Measurements from ENCODE around the gene IQCN. TPM values are rescaled to one million over a fixed set of nuclear protein-coding genes. Genes with fewer than 3 reads are reported as not detected.
A peak's percentile ranks its signal among the peaks of the same experiment; 100 is the strongest.

Gene IQCN
- total and polyA plus RNA-seq, 10 donors: 1.4 to 17.1 (median 8.5) TPM

- DNase-seq: peak; percentile 94
- Histone ChIP-seq H3K9me3 (no peaks in the 10 kb centered on the region), H3K4me1 (peaks cover 61 to 96% (median 73%) of the 10 kb centered on the region in 6 donors), H3K36me3 (peaks cover 0 to 36% (median 13%) of the 10 kb centered on the region in 6 donors), H3K4me3 (peak overlapping the region; percentile 1 to 68 (median 33)), H3K27ac (peak overlapping the region; percentile 93 to 99 (median 98)), H3K27me3 (replicated peaks in 1 of 7) (no peaks in the 10 kb centered on the region)
- TF ChIP-seq POLR2A (IDR thresholded peaks at IDR 0.05) (peak in 2 of 3 donors; percentile 63 to 64), POLR2AphosphoS5 (IDR thresholded peaks at IDR 0.05) (peak; percentile 89 to 93 (median 92)), CTCF (IDR thresholded peaks at IDR 0.05 in 8 of 11, conservative IDR thresholded peaks at IDR 0.05 in 3 of 11) (peak in 1 of 11 experiments; percentile 18)
- intact Hi-C loops (cut with DNase I; ENCODE audit: low total_unique reads): no loop called here
- WGBS, 5 donors: 0% methylated on average over 25 to 29 of the region's 29 CpGs
Observed at GRCh38 chr19:18304458-18305310, 30.4 kb upstream of the IQCN start.

GRCh38 chr19:18304208-18304457 lies 29.9 kb upstream of the IQCN start:
- H3K4me1 ChIP-seq: peaks cover 61 to 91% (median 70%) of the 10 kb centered on the region in 6 donors
- H3K27me3 ChIP-seq (replicated peaks in 1 of 7): no peaks in the 10 kb centered on the region
- H3K4me3 ChIP-seq: peak overlapping the region; percentile 9 to 68 (median 33)
- peak; percentile 83 for DNase-seq
- H3K27ac ChIP-seq: peak overlapping the region; percentile 93 to 99 (median 98)
- WGBS, 5 donors: 2 to 12% (median 6%) methylated on average over 2 of the region's 2 CpGs
- intact Hi-C loops (cut with DNase I; ENCODE audit: low total_unique reads): no loop called here
- TF ChIP-seq POLR2AphosphoS5 (IDR thresholded peaks at IDR 0.05) (no peak), POLR2A (IDR thresholded peaks at IDR 0.05) (no peak), CTCF (IDR thresholded peaks at IDR 0.05 in 8 of 11, conservative IDR thresholded peaks at IDR 0.05 in 3 of 11) (no peak)
- no peaks in the 10 kb centered on the region for H3K9me3 ChIP-seq
- H3K36me3 ChIP-seq: peaks cover 0 to 30% (median 8%) of the 10 kb centered on the region in 6 donors

GRCh38 chr19:18301718-18302111 lies 27.5 kb upstream of the IQCN start:
- peaks cover 0 to 6% (median 2%) of the 10 kb centered on the region in 6 donors for H3K36me3 ChIP-seq
- TF ChIP-seq POLR2A (IDR thresholded peaks at IDR 0.05) (no peak), POLR2AphosphoS5 (IDR thresholded peaks at IDR 0.05) (no peak), CTCF (IDR thresholded peaks at IDR 0.05 in 8 of 11, conservative IDR thresholded peaks at IDR 0.05 in 3 of 11) (no peak)
- 83 to 90% (median 86%) methylated on average over 4 of the region's 4 CpGs for whole genome bisulfite sequencing, 5 donors
- intact Hi-C loops (cut with DNase I; ENCODE audit: low total_unique reads): no loop called here
- H3K9me3 ChIP-seq: no peaks in the 10 kb centered on the region
- peaks cover 45 to 66% (median 47%) of the 10 kb centered on the region in 6 donors for H3K4me1 ChIP-seq
- no peak overlapping the region for H3K4me3 ChIP-seq
- no peaks in the 10 kb centered on the region for H3K27me3 ChIP-seq (replicated peaks in 1 of 7)
- DNase-seq: no peak
- H3K27ac ChIP-seq: peak overlapping the region; percentile 39 to 99 (median 96)

GRCh38 chr19:18300930-18301717 lies 26.9 kb upstream of the IQCN start:
- H3K4me3 ChIP-seq: no peak overlapping the region
- peaks cover 39 to 61% (median 41%) of the 10 kb centered on the region in 6 donors for H3K4me1 ChIP-seq
- no peak for DNase-seq
- 69 to 81% (median 72%) methylated on average over 10 to 18 of the region's 18 CpGs for WGBS, 5 donors
- intact Hi-C loops (cut with DNase I; ENCODE audit: low total_unique reads): no loop called here
- H3K36me3 ChIP-seq: peaks cover 0 to 3% (median 0%) of the 10 kb centered on the region in 6 donors
- no peak for TF ChIP-seq POLR2A (IDR thresholded peaks at IDR 0.05)
- no peak for TF ChIP-seq CTCF (IDR thresholded peaks at IDR 0.05 in 8 of 11, conservative IDR thresholded peaks at IDR 0.05 in 3 of 11)
- TF ChIP-seq POLR2AphosphoS5 (IDR thresholded peaks at IDR 0.05): peak in 2 of 3 donors; percentile 26 to 58
- H3K27me3 ChIP-seq (replicated peaks in 1 of 7): no peaks in the 10 kb centered on the region
- no peaks in the 10 kb centered on the region for H3K9me3 ChIP-seq
- H3K27ac ChIP-seq: peak overlapping the region in 7 of 8 donors; percentile 39 to 99 (median 95)

All from spleen (tissue), 11 donors.